GM18861 (cell line): ENCODE results near the gene IGSF22.
A peak's percentile ranks its signal among the peaks of the same experiment; 100 is the strongest.

Experiments
- ATAC-seq: cut with Tn5 transposase; IDR thresholded peaks from one replicate; pipeline ENCODE4 v1.9.1; 2021; ENCODE audit not compliant: unreplicated experiment

Gene IGSF22

GRCh38 chr11:18715476-18715875 lies 10.5 kb downstream of the IGSF22 start:
- ATAC-seq = no peak

- ATAC-seq = no peak
Measured at GRCh38 chr11:18714443-18714780, 11.6 kb downstream of the IGSF22 start.

- no peak for ATAC-seq
Measured at GRCh38 chr11:18713646-18714442, 12.1 kb downstream of the IGSF22 start.

DNA sequence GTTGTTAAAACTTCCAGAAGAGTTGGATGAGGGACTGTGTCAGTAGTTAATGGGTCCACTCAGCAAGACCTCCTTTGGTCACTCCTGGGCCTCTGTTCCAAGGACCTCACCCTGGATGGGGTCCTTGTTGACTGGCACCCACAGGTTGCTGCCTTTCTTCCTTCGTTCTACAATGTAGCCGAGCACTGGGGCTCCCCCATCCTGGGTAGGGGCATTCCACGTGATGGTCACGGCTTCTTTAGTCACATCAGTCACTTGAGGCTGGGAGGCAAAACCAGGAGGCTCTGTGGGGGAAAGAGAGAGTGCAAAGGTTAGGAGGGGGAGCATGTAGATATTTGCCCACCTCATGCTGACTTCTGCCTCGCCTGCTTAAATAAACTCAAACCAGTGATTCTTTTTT lies 15.4 kb downstream of the IGSF22 start:
- ATAC-seq = no peak

DNA sequence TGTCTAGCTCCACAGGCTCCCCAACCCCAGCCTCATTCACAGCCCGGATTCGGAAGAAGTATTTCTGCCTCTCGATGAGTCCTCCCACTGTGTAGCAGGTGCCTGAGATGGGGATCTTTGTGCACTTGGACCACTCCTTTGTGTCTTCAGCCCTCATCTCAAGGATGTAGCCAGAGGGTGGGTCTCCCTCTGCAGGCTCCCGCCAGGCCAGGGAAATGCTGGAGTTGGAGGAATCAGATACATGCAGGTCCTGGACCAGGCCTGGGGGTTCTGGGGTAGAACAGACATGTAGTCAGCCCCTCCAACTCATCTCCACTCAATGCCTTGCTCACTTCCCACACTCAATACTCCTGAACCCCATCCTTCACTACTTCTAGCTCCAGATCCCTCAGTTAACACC lies 16.6 kb downstream of the IGSF22 start:
- no peak for ATAC-seq

DNA sequence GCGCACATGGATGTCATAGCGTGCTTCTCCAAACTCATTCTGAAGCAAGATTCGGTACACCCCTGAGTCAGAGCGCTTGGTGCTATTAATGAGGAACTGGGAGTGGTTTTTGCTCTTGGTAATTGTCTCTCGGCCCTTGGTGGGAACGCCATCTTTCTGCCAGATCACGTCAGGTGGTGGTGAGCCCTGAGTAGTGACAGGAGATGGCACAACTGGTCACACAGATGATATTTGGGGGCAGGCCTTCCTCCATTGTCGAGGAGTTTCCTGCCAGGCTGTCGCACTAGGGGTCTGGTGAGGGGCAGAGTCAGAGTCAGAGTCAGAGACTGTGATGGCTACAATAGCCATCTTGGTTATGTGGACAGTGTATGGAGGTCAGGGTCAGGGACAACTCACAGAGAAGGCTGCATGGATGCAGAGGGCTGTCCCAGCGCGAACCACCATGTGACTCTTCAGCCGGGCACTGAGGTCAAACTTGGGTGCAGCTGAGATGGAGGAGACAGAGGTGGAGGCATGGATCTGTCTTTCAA lies 18.1 kb downstream of the IGSF22 start:
- no peak for ATAC-seq

- ATAC-seq = no peak
Measured at GRCh38 chr11:18706330-18707243, 19.4 kb downstream of the IGSF22 start.

DNA sequence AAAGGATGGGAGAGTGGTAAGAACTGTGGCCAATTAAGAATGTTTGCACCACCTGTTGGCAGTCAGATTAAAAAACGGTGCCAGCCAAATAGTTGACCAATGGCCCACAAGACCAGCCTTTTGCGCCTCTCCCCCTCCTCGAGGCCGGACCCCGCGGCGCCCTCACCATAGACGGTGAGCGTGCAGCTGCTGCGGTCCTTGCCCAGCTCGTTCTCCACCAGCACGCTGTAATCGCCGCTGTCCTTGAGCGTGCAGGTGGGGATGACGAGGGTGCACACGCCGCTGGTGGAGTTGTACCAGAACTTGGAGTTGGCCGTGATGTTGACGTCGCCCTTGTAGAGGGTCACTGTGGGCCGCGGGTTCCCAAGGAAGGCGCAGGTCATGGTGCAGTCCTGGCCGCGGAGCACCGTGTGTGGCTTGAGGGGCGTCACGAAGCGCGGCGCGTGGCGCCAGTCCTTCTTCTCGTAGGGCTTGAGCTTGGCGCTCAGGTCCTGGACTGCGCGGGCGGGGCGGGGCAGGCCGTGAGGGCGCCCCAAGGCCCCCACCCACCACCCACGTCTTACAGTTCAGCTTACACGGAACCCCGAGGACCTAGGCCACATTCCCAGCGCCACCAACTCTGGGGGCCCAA lies 20.2 kb downstream of the IGSF22 start:
- ATAC-seq = no peak

GRCh38 chr11:18704698-18705097 lies 21.3 kb downstream of the IGSF22 start:
- no peak for ATAC-seq

DNA sequence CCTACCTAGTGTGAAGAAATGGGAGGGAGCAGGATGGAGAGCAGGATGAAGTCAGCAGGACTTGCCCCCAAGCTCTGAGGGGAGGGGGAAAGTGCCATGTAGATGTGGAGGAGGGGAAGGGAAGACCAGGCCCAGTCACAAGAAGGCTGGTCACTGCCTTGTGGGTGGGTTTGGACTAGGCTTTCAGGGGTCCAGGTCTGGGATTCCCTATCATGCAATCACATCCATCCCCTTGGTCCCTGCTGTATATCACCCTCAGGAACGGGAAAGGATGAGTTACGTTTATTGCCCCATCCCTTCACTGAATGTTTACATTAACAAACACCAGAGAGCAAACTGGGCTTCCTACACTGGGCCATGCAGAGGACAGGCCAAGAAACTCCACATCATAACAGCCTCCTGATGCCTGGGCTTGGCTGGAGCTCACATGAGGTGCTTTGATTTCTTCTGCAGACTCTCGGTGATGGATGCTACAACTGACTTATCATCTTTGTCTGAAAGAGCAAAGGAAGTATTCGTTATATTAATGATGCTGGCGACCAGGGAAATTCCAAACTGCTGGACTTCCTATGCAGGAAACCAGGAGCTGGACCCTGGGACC lies 21.8 kb downstream of the IGSF22 start:
- ATAC-seq = no peak

DNA sequence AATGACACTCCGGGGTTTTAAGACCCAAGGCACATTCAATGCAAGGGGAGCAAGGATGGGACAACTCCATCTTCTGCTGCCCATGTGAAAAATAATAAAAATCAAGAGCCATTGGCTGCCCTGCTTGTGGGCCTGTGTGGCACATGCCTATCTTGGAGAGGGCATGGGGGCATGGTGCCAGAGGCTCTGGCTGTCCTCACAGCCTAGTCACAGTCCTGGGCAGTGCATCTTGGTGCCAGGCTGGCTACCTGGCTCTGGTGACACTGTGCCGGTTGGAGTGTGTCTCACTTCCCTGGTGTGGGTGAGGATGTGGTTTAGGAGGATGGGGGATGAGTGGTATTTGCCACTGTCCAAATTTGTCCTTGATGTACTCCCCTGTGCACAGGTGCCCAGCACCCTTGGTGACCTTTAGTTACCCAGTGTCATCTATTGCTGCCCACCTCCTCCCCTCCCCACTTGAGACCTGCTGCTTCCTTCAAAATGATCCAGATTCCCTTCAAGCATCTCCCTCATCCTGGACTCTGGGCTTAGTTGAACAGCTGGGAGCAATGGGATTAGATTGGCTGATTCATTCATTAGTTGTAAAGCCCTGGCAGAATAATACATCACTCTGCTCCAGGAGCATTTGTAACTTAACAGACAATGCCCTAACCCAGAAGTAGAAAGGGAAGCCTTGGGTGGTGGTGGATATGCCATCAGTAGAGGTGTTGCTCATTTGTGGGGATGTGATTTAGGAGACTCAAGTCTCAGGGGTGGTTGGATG lies 22.8 kb downstream of the IGSF22 start:
- no peak for ATAC-seq

- no peak for ATAC-seq
Measured at GRCh38 chr11:18701614-18702216, 24.3 kb downstream of the IGSF22 start.

GRCh38 chr11:18700872-18701271 lies 25.1 kb downstream of the IGSF22 start:
- ATAC-seq = no peak

GRCh38 chr11:18700375-18700774 lies 25.6 kb downstream of the IGSF22 start:
- no peak for ATAC-seq

DNA sequence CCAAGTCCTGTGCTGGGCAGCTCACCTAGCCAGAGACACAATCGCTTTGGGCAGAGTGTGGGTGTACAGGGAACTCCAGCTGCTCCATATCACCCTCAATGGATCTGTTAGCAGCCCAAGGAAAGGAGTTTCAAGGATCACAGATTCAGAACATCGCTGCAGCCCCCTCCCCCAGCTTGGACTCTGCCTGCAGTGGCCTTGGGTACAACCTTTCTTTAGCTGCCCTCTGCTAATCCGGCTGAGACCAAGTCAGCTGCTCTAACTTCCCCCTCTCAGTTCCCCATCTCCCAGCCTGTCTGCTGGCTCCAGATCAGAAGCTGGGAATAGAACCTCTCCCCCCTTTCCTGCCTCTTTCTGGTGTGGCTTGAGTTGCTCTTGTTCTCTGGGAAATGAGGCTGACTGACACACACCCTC lies 26.1 kb downstream of the IGSF22 start:
- ATAC-seq = no peak

- ATAC-seq = no peak
Measured at GRCh38 chr11:18699269-18699596, 26.8 kb downstream of the IGSF22 start.

DNA sequence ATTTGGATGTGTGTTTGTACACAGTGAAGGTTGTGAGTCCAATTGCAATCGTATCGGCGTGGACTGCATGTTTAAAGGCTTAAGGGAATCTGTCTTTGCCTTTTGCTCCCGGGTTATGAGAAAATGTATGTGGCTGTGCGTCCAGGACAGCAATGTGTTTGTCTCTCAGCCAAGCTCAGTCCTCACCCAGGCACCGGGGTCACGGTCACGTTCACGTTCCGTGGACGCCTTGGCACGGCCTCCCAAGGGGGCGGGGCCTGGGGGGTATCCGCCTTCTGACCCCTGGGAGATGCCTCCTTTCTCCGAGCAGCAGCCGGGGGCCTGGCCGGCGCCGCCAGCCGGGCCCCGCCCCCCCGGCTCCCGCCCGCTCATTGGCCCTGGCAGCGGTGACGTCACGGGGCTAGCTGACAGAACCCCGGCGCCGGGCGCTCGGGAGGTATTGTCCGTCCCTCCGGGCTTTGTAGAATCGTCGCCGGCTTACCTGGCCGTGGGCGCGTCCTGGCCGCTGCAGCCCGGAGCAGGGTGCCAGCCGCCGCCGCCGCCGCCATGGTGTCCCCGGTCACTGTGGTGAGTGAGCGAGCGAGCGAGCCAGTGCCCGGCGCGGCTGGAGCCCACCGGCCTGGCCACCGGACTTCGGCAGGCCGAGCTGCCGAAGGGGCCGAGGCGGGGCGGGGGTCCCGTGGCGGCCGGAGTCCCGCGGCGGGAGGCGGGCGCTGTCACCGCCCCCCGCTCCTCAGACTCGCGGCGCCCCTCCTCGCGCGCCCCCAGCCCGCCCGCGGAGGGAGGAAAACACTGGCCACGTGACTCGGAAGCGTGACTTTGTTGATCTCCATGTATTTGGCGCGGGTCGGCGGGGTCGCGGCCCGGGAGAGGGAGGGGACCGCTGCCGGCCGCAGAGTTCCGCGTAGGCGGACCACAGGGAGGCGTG lies 27.4 kb downstream of the IGSF22 start, which contains the start of gene TMEM86A:
Gene TMEM86A (plus strand): TSS at position 439 of the 928 bp plus-strand sequence. CDS start 108 bp downstream, at position 547.
- ATAC-seq = peak; percentile 81

- no peak for ATAC-seq
Measured at GRCh38 chr11:18697576-18697975, 28.4 kb downstream of the IGSF22 start.
